Smooth muscle cell of bladder (primary cell): ENCODE data around the gene MACROD1. TPM values are rescaled to one million over a fixed set of nuclear protein-coding genes. Genes with fewer than 3 reads are reported as not detected.

ENCODE experiments used
- total RNA-seq: library from RNA; depleted of rRNA; stranded (reverse); fragments of >200 nt; gene quantifications from 2 replicates; pipeline ENCODE4 v1.2.3, GENCODE V29; 2014

Gene MACROD1, protein sequence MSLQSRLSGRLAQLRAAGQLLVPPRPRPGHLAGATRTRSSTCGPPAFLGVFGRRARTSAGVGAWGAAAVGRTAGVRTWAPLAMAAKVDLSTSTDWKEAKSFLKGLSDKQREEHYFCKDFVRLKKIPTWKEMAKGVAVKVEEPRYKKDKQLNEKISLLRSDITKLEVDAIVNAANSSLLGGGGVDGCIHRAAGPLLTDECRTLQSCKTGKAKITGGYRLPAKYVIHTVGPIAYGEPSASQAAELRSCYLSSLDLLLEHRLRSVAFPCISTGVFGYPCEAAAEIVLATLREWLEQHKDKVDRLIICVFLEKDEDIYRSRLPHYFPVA
- total RNA-seq: 15.9 and 17.7 TPM in 2 replicates

DNA sequence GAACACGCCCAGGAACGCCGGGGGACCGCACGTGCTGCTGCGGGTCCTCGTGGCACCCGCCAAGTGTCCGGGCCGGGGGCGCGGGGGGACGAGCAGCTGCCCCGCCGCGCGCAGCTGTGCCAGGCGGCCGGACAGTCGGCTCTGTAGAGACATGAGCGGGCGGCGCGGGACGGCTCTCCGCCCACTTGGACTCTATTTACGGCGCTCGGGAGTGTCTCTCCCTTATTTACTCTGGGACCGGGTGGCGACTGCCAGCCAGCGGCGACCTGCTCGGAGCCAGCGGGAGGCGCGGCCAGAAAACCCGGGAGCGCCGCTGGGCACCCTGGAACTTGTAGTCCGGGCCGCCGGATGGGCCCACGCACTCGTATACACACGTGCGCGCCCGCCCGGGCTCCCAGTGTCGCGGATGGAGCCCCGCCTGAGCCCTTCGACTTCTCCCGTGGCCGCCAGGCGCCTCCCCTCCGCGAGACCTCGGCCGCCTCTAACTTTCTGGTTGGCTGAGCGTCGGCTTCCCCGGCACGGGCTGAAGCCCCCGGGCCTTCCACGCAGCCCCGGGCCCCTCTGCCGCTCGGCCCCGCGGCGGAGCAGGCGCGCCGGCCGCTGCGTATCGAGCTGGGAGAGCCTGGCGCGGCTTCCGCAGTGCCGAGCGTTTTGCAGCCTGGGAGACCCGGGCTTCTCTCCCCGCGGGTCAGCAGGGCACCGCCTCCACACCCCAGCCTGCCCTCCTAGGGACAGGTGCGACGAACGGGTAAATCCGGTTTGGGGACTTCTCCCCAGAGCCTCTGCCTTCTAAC lies at the start of gene MACROD1:
Gene MACROD1, minus strand, starts transcription at position 272 of the 794 bp plus-strand sequence. Its CDS starts 119 bp downstream, at position 153.

DNA sequence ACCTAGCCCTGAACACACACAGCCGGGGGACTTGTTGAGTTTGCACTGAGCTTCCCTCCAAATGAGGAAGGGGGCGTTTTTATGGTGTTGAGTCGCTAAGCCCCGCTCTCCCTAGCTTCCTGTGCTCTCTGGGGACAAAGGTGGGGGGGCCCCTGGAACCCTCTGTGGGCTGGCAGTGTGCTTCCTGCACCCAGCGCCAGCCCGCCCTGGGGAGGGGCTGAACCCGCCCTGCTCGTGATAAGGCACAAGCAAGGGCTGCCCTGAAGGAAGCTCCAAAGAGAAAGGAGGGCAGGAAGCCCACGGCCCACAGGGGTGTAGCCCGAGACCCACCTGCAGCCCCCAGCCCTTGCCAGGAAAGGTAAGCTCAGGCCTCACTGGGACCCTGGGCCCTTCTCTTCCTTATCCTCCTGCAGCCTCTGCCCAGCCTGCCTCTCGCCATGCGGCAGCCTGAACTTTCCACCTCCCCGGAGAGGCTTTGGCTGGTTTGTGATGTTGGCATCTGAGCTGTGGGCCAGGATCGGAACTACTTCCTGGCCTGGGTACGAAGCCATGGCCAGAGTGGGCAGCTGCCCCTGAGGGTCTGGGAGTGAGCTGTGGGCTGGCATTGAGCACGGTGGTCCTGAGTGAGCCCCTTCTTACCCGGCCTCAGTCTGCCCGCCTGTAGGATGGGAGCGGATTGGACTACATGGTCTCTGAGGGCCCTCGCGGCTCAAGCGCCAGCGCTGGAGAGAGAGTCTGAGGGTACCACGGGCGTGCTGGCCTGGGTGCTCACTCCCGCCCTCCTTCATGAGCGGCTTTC lies 40.7 kb upstream of the MACROD1 start, which contains the start of gene FERMT3:
Gene FERMT3, plus strand, starts transcription at position 265 of the 799 bp plus-strand sequence. CDS start 644 bp downstream, outside the sequence.

DNA sequence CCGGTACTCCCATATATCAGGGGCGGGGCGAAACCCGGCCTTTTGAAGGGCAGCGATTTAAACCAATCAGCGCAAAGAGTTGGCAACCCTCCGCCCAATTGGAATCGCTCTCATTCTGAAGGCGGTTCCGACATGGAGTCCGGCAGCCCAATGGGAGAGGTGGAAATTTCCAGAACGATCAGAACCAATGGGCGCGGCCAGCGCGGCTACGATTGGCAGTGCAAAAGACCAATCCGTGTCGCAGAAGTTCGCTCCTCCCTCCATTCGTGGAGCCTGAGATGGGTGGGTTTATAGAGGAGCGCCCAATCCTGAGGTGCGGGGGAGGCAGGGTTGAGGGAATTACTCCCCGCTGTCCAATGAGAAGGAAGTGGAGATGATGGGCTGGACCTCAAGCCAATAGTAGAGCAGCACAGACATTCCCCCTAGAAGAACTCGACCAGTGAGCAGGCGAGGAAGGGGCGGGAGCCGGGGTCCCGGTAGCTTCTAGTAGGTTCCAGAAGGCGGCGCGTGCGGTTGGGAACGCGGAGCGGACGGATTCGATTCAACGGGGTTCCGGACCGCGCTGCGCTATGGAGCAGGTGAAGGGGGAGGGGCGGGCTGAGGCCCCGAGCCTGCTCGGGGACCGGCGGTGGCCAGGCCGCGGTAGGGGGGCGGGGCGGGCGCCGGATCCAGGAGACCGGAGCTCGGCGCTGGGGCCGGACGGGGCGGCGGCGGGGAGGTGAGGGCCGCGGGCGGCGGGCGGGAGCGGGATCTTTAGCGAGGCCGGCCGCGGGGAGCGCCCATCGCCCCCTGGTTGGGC lies 20.0 kb upstream of the MACROD1 start, which contains the start of gene STIP1:
Gene STIP1, plus strand, starts transcription at position 479 of the 799 bp plus-strand sequence. Its CDS starts 91 bp downstream, at position 570.

DNA sequence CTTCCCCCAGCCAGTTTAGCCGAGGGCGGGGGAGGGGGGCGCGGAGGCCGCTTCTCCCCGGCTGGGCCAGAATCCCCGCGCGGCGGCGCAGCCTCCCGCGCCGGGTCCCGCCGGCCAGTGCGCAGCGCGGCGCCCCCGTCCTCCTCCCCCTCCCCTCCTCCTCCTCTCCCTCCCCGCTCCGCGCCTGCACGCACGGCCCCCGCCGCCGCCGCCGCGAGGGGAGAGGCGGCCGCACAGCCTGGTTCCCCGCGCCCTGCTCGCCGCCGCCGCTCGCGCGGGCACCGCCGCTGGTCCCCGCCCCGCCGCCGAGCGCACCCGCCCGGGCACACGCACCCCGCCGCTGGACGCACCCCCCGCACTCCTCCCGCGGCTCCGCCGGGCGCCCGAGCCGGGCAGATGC lies 130.3 kb downstream of the MACROD1 start, which contains the start of gene FLRT1:
Gene FLRT1, plus strand, starts transcription at position 356 of the 400 bp plus-strand sequence. CDS start 80,337 bp downstream, outside the sequence.

DNA sequence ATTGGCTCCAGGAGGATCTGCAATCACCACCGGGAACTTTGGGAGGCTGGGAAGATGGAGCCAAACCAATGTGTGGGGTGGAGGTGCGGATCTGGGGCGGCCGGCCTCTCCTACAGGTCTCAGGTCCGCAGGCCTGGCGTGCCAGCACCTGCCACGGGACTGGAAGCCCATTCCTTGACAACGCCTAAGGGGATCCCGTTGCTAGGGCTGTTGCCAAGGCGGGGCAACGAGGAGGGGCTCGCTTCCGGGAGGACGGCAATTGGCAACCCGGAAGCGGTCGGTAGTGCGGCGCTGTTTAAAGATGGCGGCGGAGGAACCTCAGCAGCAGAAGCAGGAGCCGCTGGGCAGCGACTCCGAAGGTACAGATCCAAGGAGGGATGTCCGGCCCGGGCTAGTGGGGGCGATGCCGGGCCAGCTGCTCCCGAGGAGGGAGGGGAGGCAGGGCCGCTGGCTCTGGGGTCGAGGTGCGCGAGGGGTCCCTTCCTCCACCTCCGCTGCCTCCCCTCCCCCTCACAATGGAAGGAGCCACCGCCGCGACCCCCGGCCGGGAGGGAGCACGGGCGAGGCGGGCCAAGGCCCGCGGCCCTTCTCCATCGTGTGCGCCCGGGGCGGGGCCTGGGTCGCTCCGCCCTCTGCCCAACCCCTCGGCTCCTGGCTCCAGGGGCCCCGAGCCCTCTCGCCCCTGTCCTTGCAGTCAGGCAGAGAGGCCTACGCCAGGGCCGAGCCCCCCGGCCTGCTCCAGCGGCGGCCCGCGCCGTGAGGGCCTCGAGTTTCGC lies 179.6 kb downstream of the MACROD1 start, which contains the start of gene OTUB1:
Gene OTUB1, plus strand, starts transcription at position 283 of the 776 bp plus-strand sequence. Its CDS starts 19 bp downstream, at position 302.

DNA sequence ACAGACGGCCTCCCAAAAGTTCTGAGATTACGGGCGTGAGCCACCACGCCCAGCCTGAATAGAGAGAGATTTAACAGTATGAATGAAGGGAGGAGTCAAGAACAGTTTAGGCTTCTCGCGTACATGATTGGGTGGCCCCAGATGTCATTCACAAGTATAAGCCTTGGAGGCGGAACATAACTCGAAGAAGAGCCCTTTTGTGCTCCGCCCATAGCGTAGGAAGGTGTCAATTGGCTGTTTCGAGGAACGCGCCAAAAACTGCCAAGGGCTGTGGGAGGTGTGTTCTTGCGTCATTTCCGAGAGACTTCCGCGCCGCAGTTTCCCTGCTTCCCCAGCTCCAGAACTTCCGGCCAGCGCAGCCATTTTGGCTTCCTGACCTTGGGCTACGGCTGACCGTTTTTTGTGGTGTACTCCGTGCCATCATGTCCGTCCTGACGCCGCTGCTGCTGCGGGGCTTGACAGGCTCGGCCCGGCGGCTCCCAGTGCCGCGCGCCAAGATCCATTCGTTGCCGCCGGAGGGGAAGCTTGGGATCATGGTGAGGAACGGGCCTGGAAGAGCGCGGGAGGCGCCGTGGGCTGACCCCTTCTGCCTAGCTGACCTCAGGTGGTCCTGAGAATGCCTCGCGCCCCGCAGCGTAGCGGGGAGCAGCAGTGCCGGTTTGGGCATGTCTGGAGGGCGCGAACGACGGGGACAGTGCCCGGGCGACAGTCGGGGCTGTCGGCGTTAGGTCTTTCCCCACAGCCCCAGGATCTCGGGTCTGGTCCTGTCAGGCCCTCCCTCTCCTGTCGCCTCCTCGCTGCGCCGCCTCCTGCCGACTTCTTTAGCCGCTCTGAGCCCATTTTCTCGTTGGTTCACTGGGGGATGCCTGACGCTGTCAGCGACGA lies 191.4 kb downstream of the MACROD1 start, which contains the start of gene COX8A:
Gene COX8A, plus strand, starts transcription at position 362 of the 885 bp plus-strand sequence. Its CDS starts 61 bp downstream, at position 423.

Other genes with a start within 250 kb of the MACROD1 start
- gene RCOR2, start 248.9 kb downstream of the MACROD1 start, total RNA-seq: 2.8 and 4.3 TPM in 2 replicates
- 6.4 and 9.2 TPM in 2 replicates for gene NAA40, start 227.1 kb downstream of the MACROD1 start, total RNA-seq
- gene COX8A, start 191.5 kb downstream of the MACROD1 start, total RNA-seq: 347 and 502 TPM in 2 replicates
- gene OTUB1, start 179.7 kb downstream of the MACROD1 start, total RNA-seq: 44.9 and 49.4 TPM in 2 replicates
- 0.18 and 0.28 TPM in 2 replicates for gene FLRT1, start 130.2 kb downstream of the MACROD1 start, total RNA-seq
- gene STIP1, start 20.1 kb upstream of the MACROD1 start, total RNA-seq: 91.6 and 122 TPM in 2 replicates
- 1.4 and 2.0 TPM in 2 replicates for gene FERMT3, start 40.6 kb upstream of the MACROD1 start, total RNA-seq
- 40.5 and 40.7 TPM in 2 replicates for gene TRPT1, start 60.1 kb upstream of the MACROD1 start, total RNA-seq
- 48.2 and 52.0 TPM in 2 replicates for gene NUDT22, start 60.2 kb upstream of the MACROD1 start, total RNA-seq
- gene DNAJC4, start 64.4 kb upstream of the MACROD1 start, total RNA-seq: 8.2 and 13.0 TPM in 2 replicates
- 13.1 and 24.4 TPM in 2 replicates for gene VEGFB, start 68.5 kb upstream of the MACROD1 start, total RNA-seq
- 97.4 and 139 TPM in 2 replicates for gene FKBP2, start 75.0 kb upstream of the MACROD1 start, total RNA-seq
- 115 and 130 TPM in 2 replicates for gene PPP1R14B, start 80.8 kb upstream of the MACROD1 start, total RNA-seq
- 23.8 and 31.5 TPM in 2 replicates for gene PLCB3, start 85.4 kb upstream of the MACROD1 start, total RNA-seq
- gene BAD, start 118.6 kb upstream of the MACROD1 start, total RNA-seq: 53.1 and 58.2 TPM in 2 replicates
- 6.7 and 8.5 TPM in 2 replicates for gene GPR137, start 119.7 kb upstream of the MACROD1 start, total RNA-seq
- not detected in 2 replicates for gene KCNK4, start 125.2 kb upstream of the MACROD1 start, total RNA-seq
- not detected in 2 replicates for gene CATSPERZ, start 134.2 kb upstream of the MACROD1 start, total RNA-seq
- 22.3 and 26.5 TPM in 2 replicates for gene ESRRA, start 139.4 kb upstream of the MACROD1 start, total RNA-seq
- 240 and 298 TPM in 2 replicates for gene TRMT112, start 151.4 kb upstream of the MACROD1 start, total RNA-seq
- gene PRDX5, start 152.0 kb upstream of the MACROD1 start, total RNA-seq: 402 and 434 TPM in 2 replicates
- gene CCDC88B, start 174.1 kb upstream of the MACROD1 start, total RNA-seq: 1.6 and 1.7 TPM in 2 replicates
- 24.7 and 28.3 TPM in 2 replicates for gene RPS6KA4, start 193.0 kb upstream of the MACROD1 start, total RNA-seq